Liver (tissue), 9 donors: ENCODE results near the gene HIP1. TPM values are rescaled to one million over a fixed set of nuclear protein-coding genes. Genes with fewer than 3 reads are reported as not detected.
"Not testable (repeated sequence)": the region's sequence is repeated elsewhere in the genome, so short reads cannot be mapped to it uniquely, and the experiment has no call there.

Source experiments
- DNase-seq: peaks from one replicate; pipeline ENCODE4 v3.0.0-alpha.2; 2017; ENCODE audit warnings: low spot score
- H3K27ac ChIP-seq, 2 donors: one replicate each; pipeline ENCODE4 v1.7.0; 2013; ENCODE audit warnings: inconsistent platforms in 2 of 2, low read length in 2 of 2, control low read depth in 1 of 2, low read depth in 1 of 2, mild to moderate bottlenecking in 1 of 2
- H3K27me3 ChIP-seq, 4 donors: one replicate each; pipeline versions ENCODE4 v1.6.1 to v1.7.0; 2013; ENCODE audit warnings: low read length in 3 of 4, inconsistent platforms in 1 of 4, mild to moderate bottlenecking in 1 of 4, moderate library complexity in 1 of 4; ENCODE audit not compliant: control insufficient read depth in 4 of 4, insufficient read depth in 4 of 4
- H3K36me3 ChIP-seq, 4 donors: one replicate each; pipeline versions ENCODE4 v1.6.1 to v1.7.0; 2013; ENCODE audit warnings: low read length in 3 of 4, mild to moderate bottlenecking in 3 of 4, low read depth in 1 of 4, moderate library complexity in 1 of 4; ENCODE audit not compliant: control insufficient read depth in 4 of 4, insufficient read depth in 3 of 4
- H3K4me1 ChIP-seq, 4 donors: one replicate each; pipeline versions ENCODE4 v1.6.1 to v1.7.0; 2013; ENCODE audit warnings: low read length in 3 of 4, mild to moderate bottlenecking in 3 of 4, moderate library complexity in 1 of 4; ENCODE audit not compliant: control insufficient read depth in 4 of 4, insufficient read depth in 4 of 4
- H3K4me3 ChIP-seq, 3 donors: one replicate each; pipeline versions ENCODE4 v1.6.1 to v1.7.0; 2013; ENCODE audit warnings: low read length in 3 of 3, control low read depth in 1 of 3, low read depth in 1 of 3, mild to moderate bottlenecking in 1 of 3
- H3K9ac ChIP-seq, 2 donors: one replicate each; pipeline ENCODE4 v1.7.0; 2013; ENCODE audit warnings: low read length in 2 of 2, mild to moderate bottlenecking in 2 of 2, moderate library complexity in 2 of 2, control low read depth in 1 of 2, low read depth in 1 of 2
- H3K9me3 ChIP-seq, 4 donors: one replicate each; pipeline versions ENCODE4 v1.6.1 to v1.7.0; 2013; ENCODE audit warnings: low read length in 3 of 4; ENCODE audit not compliant: control insufficient read depth in 4 of 4
- ATF3 ChIP-seq: IDR thresholded peaks from 2 replicates; pipeline ENCODE4 v1.6.1; 2016; ENCODE audit warnings: antibody characterized with exemption
- CTCF ChIP-seq: fragments of 150-350 bp; IDR thresholded peaks from 2 replicates; pipeline ENCODE4 v1.5.1; 2017; ENCODE audit warnings: improper control_type of control experiment, low read depth, low read length; ENCODE audit not compliant: missing input control
- EGR1 ChIP-seq, 2 donors: IDR thresholded peaks; 2 replicates each; pipeline ENCODE4 v1.6.1; 2016 to 2018; ENCODE audit warnings: antibody characterized with exemption in 2 of 2, low read depth in 2 of 2
- FOXA1 ChIP-seq: IDR thresholded peaks from 2 replicates; pipeline ENCODE4 v1.6.1; 2016; ENCODE audit warnings: antibody characterized with exemption
- FOXA2 ChIP-seq: IDR thresholded peaks from 2 replicates; pipeline ENCODE4 v1.6.1; 2016; ENCODE audit warnings: antibody characterized with exemption
- GABPA ChIP-seq, 2 donors: IDR thresholded peaks in 1 of 2; conservative IDR thresholded peaks in 1 of 2; 2 replicates each; pipeline ENCODE4 v1.6.1; 2016; ENCODE audit warnings: antibody characterized with exemption in 2 of 2, mild to moderate bottlenecking in 1 of 2, moderate library complexity in 1 of 2
- HNF4A ChIP-seq, 2 donors: conservative IDR thresholded peaks; 2 replicates each; pipeline ENCODE4 v1.6.1; 2016; ENCODE audit warnings: antibody characterized with exemption in 2 of 2, mild to moderate bottlenecking in 2 of 2
- HNF4G ChIP-seq: IDR thresholded peaks from 2 replicates; pipeline ENCODE4 v1.6.1; 2016; ENCODE audit warnings: antibody characterized with exemption
- JUND ChIP-seq, 2 donors: IDR thresholded peaks; 2 replicates each; pipeline ENCODE4 v1.6.1; 2016; ENCODE audit warnings: antibody characterized with exemption in 2 of 2
- NR2F2 ChIP-seq: IDR thresholded peaks from 2 replicates; pipeline ENCODE4 v1.6.1; 2016; ENCODE audit warnings: antibody characterized with exemption
- RAD21 ChIP-seq, 2 donors: IDR thresholded peaks; 2 replicates each; pipeline ENCODE4 v1.6.1; 2016; ENCODE audit warnings: antibody characterized with exemption in 2 of 2, mild to moderate bottlenecking in 2 of 2
- RXRA ChIP-seq, 2 donors: IDR thresholded peaks; 2 replicates each; pipeline ENCODE4 v1.6.1; 2017 to 2018; ENCODE audit warnings: antibody characterized with exemption in 2 of 2, mild to moderate bottlenecking in 1 of 2
- SP1 ChIP-seq: IDR thresholded peaks from 2 replicates; pipeline ENCODE4 v1.6.1; 2018; ENCODE audit warnings: antibody characterized with exemption, mild to moderate bottlenecking
- TAF1 ChIP-seq: conservative IDR thresholded peaks from 2 replicates; pipeline ENCODE4 v1.6.1; 2016; ENCODE audit warnings: antibody characterized with exemption, mild to moderate bottlenecking
- YY1 ChIP-seq: IDR thresholded peaks from 2 replicates; pipeline ENCODE4 v1.6.1; 2016; ENCODE audit warnings: antibody characterized with exemption, mild to moderate bottlenecking
- whole genome bisulfite sequencing: extraction: QIAGEN DNeasy Blood & Tissue Kit; methylation state at CpG from one replicate; pipeline ENCODE4 v1.1.7; 2013; 5-methylcytosine and 5-hydroxymethylcytosine counted together
- polyA plus RNA-seq, 2 donors: library from polyadenylated mRNA; stranded (reverse) in 1 of 2; unstranded in 1 of 2; fragments of 200-250 nt in 1 of 2; fragments of >200 nt in 1 of 2; fragmentation: Nextera tagmentation in 1 of 2; extraction: Ambion mirVana in 1 of 2; gene quantifications; one replicate each; pipeline versions ENCODE4 v1.2.1 to v1.2.3, GENCODE V29; 2013 to 2015
- total RNA-seq, 2 donors: library from RNA; depleted of rRNA; stranded (reverse); fragments of >200 nt; gene quantifications; one replicate each; pipeline ENCODE4 v1.2.3, GENCODE V29; 2014
- TF ChIP-seq, protein P1 (sequence below): IDR thresholded peaks from 2 replicates; pipeline ENCODE4 v1.6.1; 2016; ENCODE audit warnings: antibody characterized with exemption
- TF ChIP-seq, protein P2 (sequence below): IDR thresholded peaks from 2 replicates; pipeline ENCODE4 v1.6.1; 2016; ENCODE audit warnings: antibody characterized with exemption, mild to moderate bottlenecking
- donor health status: healthy.
- donor health status: healthy.
- donor health status: healthy.
- donor health status: healthy.
- donor health status: healthy.

HIP1 gene
- total and polyA plus RNA-seq, 4 donors, result 3.8 to 13.6 (median 7.8) TPM

GRCh38 chr7:75572814-75573213 lies 165.9 kb downstream of the HIP1 start (continued):
- TF ChIP-seq, protein P1, sequence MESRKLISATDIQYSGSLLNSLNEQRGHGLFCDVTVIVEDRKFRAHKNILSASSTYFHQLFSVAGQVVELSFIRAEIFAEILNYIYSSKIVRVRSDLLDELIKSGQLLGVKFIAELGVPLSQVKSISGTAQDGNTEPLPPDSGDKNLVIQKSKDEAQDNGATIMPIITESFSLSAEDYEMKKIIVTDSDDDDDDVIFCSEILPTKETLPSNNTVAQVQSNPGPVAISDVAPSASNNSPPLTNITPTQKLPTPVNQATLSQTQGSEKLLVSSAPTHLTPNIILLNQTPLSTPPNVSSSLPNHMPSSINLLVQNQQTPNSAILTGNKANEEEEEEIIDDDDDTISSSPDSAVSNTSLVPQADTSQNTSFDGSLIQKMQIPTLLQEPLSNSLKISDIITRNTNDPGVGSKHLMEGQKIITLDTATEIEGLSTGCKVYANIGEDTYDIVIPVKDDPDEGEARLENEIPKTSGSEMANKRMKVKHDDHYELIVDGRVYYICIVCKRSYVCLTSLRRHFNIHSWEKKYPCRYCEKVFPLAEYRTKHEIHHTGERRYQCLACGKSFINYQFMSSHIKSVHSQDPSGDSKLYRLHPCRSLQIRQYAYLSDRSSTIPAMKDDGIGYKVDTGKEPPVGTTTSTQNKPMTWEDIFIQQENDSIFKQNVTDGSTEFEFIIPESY, result no peak
- TF ChIP-seq HNF4A (conservative IDR thresholded peaks at IDR 0.05), result no peak

DNA sequence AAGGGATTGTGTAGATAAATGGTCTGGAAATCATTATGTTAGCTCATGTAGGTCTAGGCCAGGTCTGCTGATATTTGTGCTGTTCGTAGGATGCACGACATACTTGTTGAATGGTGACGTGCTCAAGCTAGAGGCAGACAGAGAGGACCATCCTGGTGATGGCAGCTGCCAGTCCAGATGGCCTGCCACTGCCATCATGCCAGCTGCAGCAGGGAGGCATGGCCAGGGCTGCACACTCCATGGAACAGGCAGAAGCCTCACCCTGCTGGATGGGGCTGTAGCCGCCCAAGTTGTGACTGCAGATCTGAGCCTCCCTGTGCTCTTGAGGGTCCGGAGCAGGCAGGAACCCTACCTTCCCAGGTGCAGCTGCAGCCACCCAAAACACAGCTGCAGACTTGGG lies 166.3 kb downstream of the HIP1 start:
- H3K27ac ChIP-seq, result no peak overlapping the region
- no peaks in the 10 kb centered on the region for H3K4me1 ChIP-seq
- H3K4me3 ChIP-seq, result no peak overlapping the region
- no peaks in the 10 kb centered on the region for H3K27me3 ChIP-seq
- no peak overlapping the region for H3K9ac ChIP-seq
- WGBS, result 98% methylated on average over 5 of the region's 5 CpGs
- no peak for DNase-seq
- peaks cover 2 to 34% (median 20%) of the 10 kb centered on the region in 4 donors for H3K36me3 ChIP-seq
- TF ChIP-seq RXRA (IDR thresholded peaks at IDR 0.05) (no peak), EGR1 (IDR thresholded peaks at IDR 0.05; ENCODE audit: low read depth in 2 of 2) (no peak)
- no peaks in the 10 kb centered on the region for H3K9me3 ChIP-seq

DNA sequence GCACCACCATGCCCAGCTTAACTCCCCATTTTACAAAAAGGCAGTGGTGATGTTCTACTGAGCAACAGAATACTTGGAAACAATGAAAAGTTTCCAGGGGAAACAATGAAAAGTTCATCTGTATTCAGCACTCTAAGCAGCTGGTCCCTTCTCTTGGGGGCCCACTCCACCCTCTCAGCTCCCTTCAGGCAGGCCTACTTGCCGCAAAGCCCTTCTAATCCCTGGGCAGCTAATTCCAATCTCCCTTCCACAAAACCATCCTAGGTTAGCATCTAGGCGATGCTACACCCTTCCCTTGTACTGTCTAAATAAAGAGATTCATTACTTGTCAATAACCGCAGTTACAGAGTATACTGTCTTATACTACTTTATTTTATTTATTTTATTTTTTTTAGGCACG lies 167.5 kb downstream of the HIP1 start:
- no peak for DNase-seq
- Histone ChIP-seq H3K27ac (no peak overlapping the region), H3K9ac (no peak overlapping the region), H3K4me3 (no peak overlapping the region), H3K4me1 (no peaks in the 10 kb centered on the region), H3K27me3 (no peaks in the 10 kb centered on the region), H3K9me3 (no peaks in the 10 kb centered on the region), H3K36me3 (peaks cover 2 to 43% (median 23%) of the 10 kb centered on the region in 4 donors)
- TF ChIP-seq, protein P2, sequence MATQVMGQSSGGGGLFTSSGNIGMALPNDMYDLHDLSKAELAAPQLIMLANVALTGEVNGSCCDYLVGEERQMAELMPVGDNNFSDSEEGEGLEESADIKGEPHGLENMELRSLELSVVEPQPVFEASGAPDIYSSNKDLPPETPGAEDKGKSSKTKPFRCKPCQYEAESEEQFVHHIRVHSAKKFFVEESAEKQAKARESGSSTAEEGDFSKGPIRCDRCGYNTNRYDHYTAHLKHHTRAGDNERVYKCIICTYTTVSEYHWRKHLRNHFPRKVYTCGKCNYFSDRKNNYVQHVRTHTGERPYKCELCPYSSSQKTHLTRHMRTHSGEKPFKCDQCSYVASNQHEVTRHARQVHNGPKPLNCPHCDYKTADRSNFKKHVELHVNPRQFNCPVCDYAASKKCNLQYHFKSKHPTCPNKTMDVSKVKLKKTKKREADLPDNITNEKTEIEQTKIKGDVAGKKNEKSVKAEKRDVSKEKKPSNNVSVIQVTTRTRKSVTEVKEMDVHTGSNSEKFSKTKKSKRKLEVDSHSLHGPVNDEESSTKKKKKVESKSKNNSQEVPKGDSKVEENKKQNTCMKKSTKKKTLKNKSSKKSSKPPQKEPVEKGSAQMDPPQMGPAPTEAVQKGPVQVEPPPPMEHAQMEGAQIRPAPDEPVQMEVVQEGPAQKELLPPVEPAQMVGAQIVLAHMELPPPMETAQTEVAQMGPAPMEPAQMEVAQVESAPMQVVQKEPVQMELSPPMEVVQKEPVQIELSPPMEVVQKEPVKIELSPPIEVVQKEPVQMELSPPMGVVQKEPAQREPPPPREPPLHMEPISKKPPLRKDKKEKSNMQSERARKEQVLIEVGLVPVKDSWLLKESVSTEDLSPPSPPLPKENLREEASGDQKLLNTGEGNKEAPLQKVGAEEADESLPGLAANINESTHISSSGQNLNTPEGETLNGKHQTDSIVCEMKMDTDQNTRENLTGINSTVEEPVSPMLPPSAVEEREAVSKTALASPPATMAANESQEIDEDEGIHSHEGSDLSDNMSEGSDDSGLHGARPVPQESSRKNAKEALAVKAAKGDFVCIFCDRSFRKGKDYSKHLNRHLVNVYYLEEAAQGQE, result no peak
- TF ChIP-seq YY1 (no peak), EGR1 (IDR thresholded peaks at IDR 0.05; ENCODE audit: low read depth in 2 of 2) (no peak), FOXA2 (no peak), FOXA1 (no peak), TAF1 (no peak), RXRA (IDR thresholded peaks at IDR 0.05) (no peak), SP1 (no peak), JUND (IDR thresholded peaks at IDR 0.05) (no peak), NR2F2 (no peak), HNF4G (no peak), GABPA (IDR thresholded peaks at IDR 0.05 in 1 of 2, conservative IDR thresholded peaks at IDR 0.05 in 1 of 2) (no peak), ATF3 (no peak), CTCF (no peak), RAD21 (IDR thresholded peaks at IDR 0.05) (no peak), HNF4A (conservative IDR thresholded peaks at IDR 0.05) (no peak)
- TF ChIP-seq, protein P1, result no peak
- 99% methylated on average over 4 of the region's 4 CpGs for whole genome bisulfite sequencing

- H3K4me1 ChIP-seq, H3K9me3 ChIP-seq, H3K27ac ChIP-seq, H3K27me3 ChIP-seq, H3K4me3 ChIP-seq, DNase-seq, H3K9ac ChIP-seq: not testable (repeated sequence)
- 93% methylated on average over 16 of the region's 16 CpGs for WGBS
- H3K36me3 ChIP-seq, result peaks cover 2 to 44% (median 24%) of the 10 kb centered on the region in 4 donors
Measured at GRCh38 chr7:75569629-75570282, 169.0 kb downstream of the HIP1 start.
